ENCODE results near the gene SLF2. TPM values are rescaled to one million over a fixed set of nuclear protein-coding genes. Genes with fewer than 3 reads are reported as not detected.

Gene SLF2
- total and polyA plus RNA-seq, 9 of the 15 experiments (the other 6 are each of a cell fraction or from before 2014, with no cell fraction given) = 1.7 to 18.4 (median 7.8) TPM

DNA sequence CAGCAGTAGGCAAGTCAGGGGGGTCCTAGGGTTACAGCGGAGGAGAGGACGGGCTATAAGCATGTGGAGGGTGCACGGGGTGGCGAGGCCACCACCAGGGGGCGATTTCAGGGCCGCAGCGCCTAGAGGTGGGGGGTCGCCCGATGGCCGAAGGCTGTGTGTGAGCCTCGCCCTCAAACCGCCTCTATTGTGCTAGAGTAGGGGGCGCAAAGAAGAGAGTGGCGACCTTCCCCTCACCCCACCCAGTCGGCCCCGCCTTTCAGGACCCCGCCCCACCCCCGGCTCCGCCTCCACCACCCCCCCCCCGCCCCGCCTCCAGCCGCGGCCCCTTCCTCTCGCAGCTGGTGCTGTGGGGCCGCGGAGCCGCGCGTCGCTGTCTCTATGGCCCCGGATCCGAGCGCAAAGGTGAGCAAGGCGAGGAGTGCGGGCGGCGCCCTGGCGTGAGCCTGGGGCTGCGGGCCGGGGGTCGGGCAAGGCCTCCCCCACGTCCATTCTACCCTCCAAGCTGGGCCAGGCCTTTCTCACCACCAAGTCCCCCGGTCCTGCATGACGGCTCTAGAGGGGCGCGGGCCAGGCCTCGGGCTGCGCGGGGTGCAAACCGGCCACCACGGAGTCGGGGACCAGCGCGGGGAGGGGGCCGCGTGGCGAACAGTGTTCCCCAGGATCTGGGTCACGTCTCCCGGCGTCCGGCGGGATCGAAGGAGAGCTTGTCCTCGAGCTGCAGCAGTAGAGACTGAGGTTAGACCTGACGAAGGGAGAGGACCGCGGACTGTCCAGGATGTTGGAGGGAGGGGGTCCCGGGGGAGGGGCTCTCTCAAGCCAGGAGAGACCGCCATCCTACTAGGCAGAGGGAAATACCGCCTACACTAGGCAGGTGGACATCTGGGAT is 56.7 kb downstream of the SLF2 start, which contains the start of gene SEMA4G (continued):
- TF ChIP-seq, protein P1, sequence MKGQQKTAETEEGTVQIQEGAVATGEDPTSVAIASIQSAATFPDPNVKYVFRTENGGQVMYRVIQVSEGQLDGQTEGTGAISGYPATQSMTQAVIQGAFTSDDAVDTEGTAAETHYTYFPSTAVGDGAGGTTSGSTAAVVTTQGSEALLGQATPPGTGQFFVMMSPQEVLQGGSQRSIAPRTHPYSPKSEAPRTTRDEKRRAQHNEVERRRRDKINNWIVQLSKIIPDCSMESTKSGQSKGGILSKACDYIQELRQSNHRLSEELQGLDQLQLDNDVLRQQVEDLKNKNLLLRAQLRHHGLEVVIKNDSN (CRISPR knock-in tag; IDR thresholded peaks at IDR 0.05) = no peak
- TF ChIP-seq TEAD1 (CRISPR knock-in tag; IDR thresholded peaks at IDR 0.05) = no peak
- TF ChIP-seq PCBP2 (IDR thresholded peaks at IDR 0.05; ENCODE audit: low read depth, low read length, poor library complexity, severe bottlenecking) = no peak
- no peak for TF ChIP-seq DACH1 (IDR thresholded peaks at IDR 0.05; ENCODE audit: partially characterized antibody)
- TF ChIP-seq ZFX (CRISPR knock-in tag; IDR thresholded peaks at IDR 0.05) = peak; percentile 9; the same call in 1 of the 2 replicates
- TF ChIP-seq, protein P2, sequence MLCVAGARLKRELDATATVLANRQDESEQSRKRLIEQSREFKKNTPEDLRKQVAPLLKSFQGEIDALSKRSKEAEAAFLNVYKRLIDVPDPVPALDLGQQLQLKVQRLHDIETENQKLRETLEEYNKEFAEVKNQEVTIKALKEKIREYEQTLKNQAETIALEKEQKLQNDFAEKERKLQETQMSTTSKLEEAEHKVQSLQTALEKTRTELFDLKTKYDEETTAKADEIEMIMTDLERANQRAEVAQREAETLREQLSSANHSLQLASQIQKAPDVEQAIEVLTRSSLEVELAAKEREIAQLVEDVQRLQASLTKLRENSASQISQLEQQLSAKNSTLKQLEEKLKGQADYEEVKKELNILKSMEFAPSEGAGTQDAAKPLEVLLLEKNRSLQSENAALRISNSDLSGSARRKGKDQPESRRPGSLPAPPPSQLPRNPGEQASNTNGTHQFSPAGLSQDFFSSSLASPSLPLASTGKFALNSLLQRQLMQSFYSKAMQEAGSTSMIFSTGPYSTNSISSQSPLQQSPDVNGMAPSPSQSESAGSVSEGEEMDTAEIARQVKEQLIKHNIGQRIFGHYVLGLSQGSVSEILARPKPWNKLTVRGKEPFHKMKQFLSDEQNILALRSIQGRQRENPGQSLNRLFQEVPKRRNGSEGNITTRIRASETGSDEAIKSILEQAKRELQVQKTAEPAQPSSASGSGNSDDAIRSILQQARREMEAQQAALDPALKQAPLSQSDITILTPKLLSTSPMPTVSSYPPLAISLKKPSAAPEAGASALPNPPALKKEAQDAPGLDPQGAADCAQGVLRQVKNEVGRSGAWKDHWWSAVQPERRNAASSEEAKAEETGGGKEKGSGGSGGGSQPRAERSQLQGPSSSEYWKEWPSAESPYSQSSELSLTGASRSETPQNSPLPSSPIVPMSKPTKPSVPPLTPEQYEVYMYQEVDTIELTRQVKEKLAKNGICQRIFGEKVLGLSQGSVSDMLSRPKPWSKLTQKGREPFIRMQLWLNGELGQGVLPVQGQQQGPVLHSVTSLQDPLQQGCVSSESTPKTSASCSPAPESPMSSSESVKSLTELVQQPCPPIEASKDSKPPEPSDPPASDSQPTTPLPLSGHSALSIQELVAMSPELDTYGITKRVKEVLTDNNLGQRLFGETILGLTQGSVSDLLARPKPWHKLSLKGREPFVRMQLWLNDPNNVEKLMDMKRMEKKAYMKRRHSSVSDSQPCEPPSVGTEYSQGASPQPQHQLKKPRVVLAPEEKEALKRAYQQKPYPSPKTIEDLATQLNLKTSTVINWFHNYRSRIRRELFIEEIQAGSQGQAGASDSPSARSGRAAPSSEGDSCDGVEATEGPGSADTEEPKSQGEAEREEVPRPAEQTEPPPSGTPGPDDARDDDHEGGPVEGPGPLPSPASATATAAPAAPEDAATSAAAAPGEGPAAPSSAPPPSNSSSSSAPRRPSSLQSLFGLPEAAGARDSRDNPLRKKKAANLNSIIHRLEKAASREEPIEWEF (CRISPR knock-in tag; IDR thresholded peaks at IDR 0.05) = no peak
- TF ChIP-seq, protein P3, sequence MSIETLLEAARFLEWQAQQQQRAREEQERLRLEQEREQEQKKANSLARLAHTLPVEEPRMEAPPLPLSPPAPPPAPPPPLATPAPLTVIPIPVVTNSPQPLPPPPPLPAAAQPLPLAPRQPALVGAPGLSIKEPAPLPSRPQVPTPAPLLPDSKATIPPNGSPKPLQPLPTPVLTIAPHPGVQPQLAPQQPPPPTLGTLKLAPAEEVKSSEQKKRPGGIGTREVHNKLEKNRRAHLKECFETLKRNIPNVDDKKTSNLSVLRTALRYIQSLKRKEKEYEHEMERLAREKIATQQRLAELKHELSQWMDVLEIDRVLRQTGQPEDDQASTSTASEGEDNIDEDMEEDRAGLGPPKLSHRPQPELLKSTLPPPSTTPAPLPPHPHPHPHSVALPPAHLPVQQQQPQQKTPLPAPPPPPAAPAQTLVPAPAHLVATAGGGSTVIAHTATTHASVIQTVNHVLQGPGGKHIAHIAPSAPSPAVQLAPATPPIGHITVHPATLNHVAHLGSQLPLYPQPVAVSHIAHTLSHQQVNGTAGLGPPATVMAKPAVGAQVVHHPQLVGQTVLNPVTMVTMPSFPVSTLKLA (conservative IDR thresholded peaks at IDR 0.05) = 0 out of 4 replicates have a peak, but pooled peaks of 1 of the 2 experiments have one; percentile 7
- TF ChIP-seq MTA3 (IDR thresholded peaks at IDR 0.05; ENCODE audit: borderline replicate concordance) = 0 out of 2 replicates have a peak, but pooled peaks have one; percentile 14
- no peak for TF ChIP-seq KDM5B (IDR thresholded peaks at IDR 0.05; ENCODE audit: insufficient replicate concordance, low read depth, low read length)
- TF ChIP-seq, protein P4, sequence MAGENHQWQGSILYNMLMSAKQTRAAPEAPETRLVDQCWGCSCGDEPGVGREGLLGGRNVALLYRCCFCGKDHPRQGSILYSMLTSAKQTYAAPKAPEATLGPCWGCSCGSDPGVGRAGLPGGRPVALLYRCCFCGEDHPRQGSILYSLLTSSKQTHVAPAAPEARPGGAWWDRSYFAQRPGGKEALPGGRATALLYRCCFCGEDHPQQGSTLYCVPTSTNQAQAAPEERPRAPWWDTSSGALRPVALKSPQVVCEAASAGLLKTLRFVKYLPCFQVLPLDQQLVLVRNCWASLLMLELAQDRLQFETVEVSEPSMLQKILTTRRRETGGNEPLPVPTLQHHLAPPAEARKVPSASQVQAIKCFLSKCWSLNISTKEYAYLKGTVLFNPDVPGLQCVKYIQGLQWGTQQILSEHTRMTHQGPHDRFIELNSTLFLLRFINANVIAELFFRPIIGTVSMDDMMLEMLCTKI (IDR thresholded peaks at IDR 0.05; ENCODE audit: partially characterized antibody) = no peak
- TF ChIP-seq, protein P5, sequence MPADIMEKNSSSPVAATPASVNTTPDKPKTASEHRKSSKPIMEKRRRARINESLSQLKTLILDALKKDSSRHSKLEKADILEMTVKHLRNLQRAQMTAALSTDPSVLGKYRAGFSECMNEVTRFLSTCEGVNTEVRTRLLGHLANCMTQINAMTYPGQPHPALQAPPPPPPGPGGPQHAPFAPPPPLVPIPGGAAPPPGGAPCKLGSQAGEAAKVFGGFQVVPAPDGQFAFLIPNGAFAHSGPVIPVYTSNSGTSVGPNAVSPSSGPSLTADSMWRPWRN (IDR thresholded peaks at IDR 0.05; ENCODE audit: low read depth) = no peak
- TF ChIP-seq SP2 (IDR thresholded peaks at IDR 0.05; ENCODE audit: extremely low read depth, low read depth, low read length, poor library complexity, severe bottlenecking) = no peak
- no peak for TF ChIP-seq SUPT5H (IDR thresholded peaks at IDR 0.05)
- no peak for TF ChIP-seq TRIM28 (IDR thresholded peaks at IDR 0.05)
- no peak; the same call in 1 of the 2 replicates for TF ChIP-seq MYC (IDR thresholded peaks at IDR 0.05; ENCODE audit: low read depth, low read length)
- no peak for TF ChIP-seq MYC (CRISPR knock-in tag; IDR thresholded peaks at IDR 0.05; ENCODE audit: borderline replicate concordance, low read depth)
- TF ChIP-seq ZBED1 (IDR thresholded peaks at IDR 0.05) = no peak
